ENCODE measurements around the gene NAIF1. TPM values are rescaled to one million over a fixed set of nuclear protein-coding genes. Genes with fewer than 3 reads are reported as not detected.
A peak's percentile ranks its signal among the peaks of the same experiment; 100 is the strongest.

Gene NAIF1
- total RNA-seq, 1 experiment from 2014 or later = 8.5 TPM

- Mint-ChIP-seq H3K27ac (ENCODE audit: unreplicated experiment) (peak overlapping the region; percentile 96), H3K9me3 (ENCODE audit: unreplicated experiment) (no peaks in the 10 kb centered on the region), H3K27me3 (ENCODE audit: insufficient read depth, unreplicated experiment) (no peaks in the 10 kb centered on the region), H3K36me3 (ENCODE audit: insufficient read depth, unreplicated experiment) (peaks cover 15% of the 10 kb centered on the region), H3K4me1 (ENCODE audit: low read depth, unreplicated experiment) (peaks cover 16% of the 10 kb centered on the region), H3K4me3 (ENCODE audit: unreplicated experiment) (no peak overlapping the region)
- Histone ChIP-seq H3K4me3 (ENCODE audit: low read depth, low read length) (no peak overlapping the region), H3K9me3 (no peaks in the 10 kb centered on the region), H3K27me3 (replicated peaks; ENCODE audit: control insufficient read depth, insufficient read depth, low read length) (no peaks in the 10 kb centered on the region), H3K36me3 (ENCODE audit: control insufficient read depth, insufficient read depth, low read length) (no peaks in the 10 kb centered on the region), H3K4me1 (peaks cover 24% of the 10 kb centered on the region)
- intact Hi-C loops (cut with micrococcal nuclease; ENCODE audit: unreplicated experiment) = no loop called here
- POLR2A ChIA-PET = interaction anchor here (0.9 kb wide), 1 partner anchor 11 kb away, joined by 3 read pairs; no protein-coding TSS in a partner anchor
- TF ChIP-seq CTCF (IDR thresholded peaks at IDR 0.05; ENCODE audit: insufficient read depth in 1 of 2, low read depth in 1 of 2, low read length in 1 of 2, severe bottlenecking in 1 of 2, unreplicated experiment in 1 of 2) = no peak
- CTCF ChIA-PET = interaction anchor here (0.6 to 1.0 kb wide), 2 partner anchors 27 to 314 kb away, joined by 3 to 4 read pairs; partner anchors contain the start of gene NAIF1
- no TSS peak for BruUV-seq (replicated peaks)
- DNase-seq = peak; percentile 72 to 81
Observed at GRCh38 chr9:128094166-128094949, 27.2 kb upstream of the NAIF1 start.

GRCh38 chr9:128093011-128093410 is 25.9 kb upstream of the NAIF1 start:
- POLR2A ChIA-PET = no interaction called here

More at GRCh38 chr9:128093011-128093410, 25.9 kb upstream of the NAIF1 start:
- intact Hi-C loops (cut with micrococcal nuclease; ENCODE audit: unreplicated experiment) = no loop called here
- H3K27ac Mint-ChIP-seq (ENCODE audit: unreplicated experiment) = peak overlapping the region; percentile 96
- peaks cover 16% of the 10 kb centered on the region for H3K4me1 Mint-ChIP-seq (ENCODE audit: low read depth, unreplicated experiment)
- no peaks in the 10 kb centered on the region for H3K27me3 Mint-ChIP-seq (ENCODE audit: insufficient read depth, unreplicated experiment)
- no peaks in the 10 kb centered on the region for H3K9me3 Mint-ChIP-seq (ENCODE audit: unreplicated experiment)
- Histone ChIP-seq H3K36me3 (ENCODE audit: control insufficient read depth, insufficient read depth, low read length) (no peaks in the 10 kb centered on the region), H3K27me3 (replicated peaks; ENCODE audit: control insufficient read depth, insufficient read depth, low read length) (no peaks in the 10 kb centered on the region), H3K9me3 (no peaks in the 10 kb centered on the region), H3K4me1 (peaks cover 21% of the 10 kb centered on the region), H3K4me3 (ENCODE audit: low read depth, low read length) (no peak overlapping the region)
- no peak for TF ChIP-seq CTCF (IDR thresholded peaks at IDR 0.05; ENCODE audit: insufficient read depth in 1 of 2, low read depth in 1 of 2, low read length in 1 of 2, severe bottlenecking in 1 of 2, unreplicated experiment in 1 of 2)
- H3K36me3 Mint-ChIP-seq (ENCODE audit: insufficient read depth, unreplicated experiment) = peaks cover 2% of the 10 kb centered on the region
- BruUV-seq (replicated peaks) = no TSS peak
- CTCF ChIA-PET = no interaction called here
- no peak overlapping the region for H3K4me3 Mint-ChIP-seq (ENCODE audit: unreplicated experiment)
- no peak for DNase-seq

Data from Caco-2 (cell line).